Activated T-cell treated with anti-CD3 and anti-CD28 coated beads, Interleukin-2, amount 50 U/mL, for 4 hours (primary cell): ENCODE measurements around the gene DYRK2. TPM values are rescaled to one million over a fixed set of nuclear protein-coding genes. Genes with fewer than 3 reads are reported as not detected.

ENCODE experiments used
- ATAC-seq, 2 donors: fragments of 200-7000 bp; cut with Tn5 transposase; one replicate each; pipeline ENCODE4 v1.10.0; 2021
- DNase-seq: peaks from one replicate; pipeline ENCODE4 v3.0.0-alpha.2; 2020
- H3K27me3 Mint-ChIP-seq: one replicate; pipeline ENCODE4 v1.8.0; 2021; ENCODE audit warnings: low read depth, mixed read lengths
- H3K36me3 Mint-ChIP-seq: one replicate; pipeline ENCODE4 v1.8.0; 2022; ENCODE audit warnings: mixed read lengths; ENCODE audit not compliant: insufficient read depth
- H3K4me1 Mint-ChIP-seq: one replicate; pipeline ENCODE4 v1.8.0; 2021; ENCODE audit warnings: low read depth, mixed read lengths
- H3K4me3 Mint-ChIP-seq: one replicate; pipeline ENCODE4 v1.8.0; 2021; ENCODE audit warnings: mild to moderate bottlenecking, moderate library complexity, mixed read lengths
- H3K9me3 Mint-ChIP-seq: one replicate; pipeline ENCODE4 v1.8.0; 2021; ENCODE audit warnings: mixed read lengths
- total RNA-seq, 3 donors: library from RNA; stranded (reverse); gene quantifications; one replicate each; pipeline ENCODE4 v1.2.1, GENCODE V29; 2021

The DYRK2 gene
- total RNA-seq, 3 donors from 2014 or later, result 37.6 to 46.5 (median 40.3) TPM

DNA sequence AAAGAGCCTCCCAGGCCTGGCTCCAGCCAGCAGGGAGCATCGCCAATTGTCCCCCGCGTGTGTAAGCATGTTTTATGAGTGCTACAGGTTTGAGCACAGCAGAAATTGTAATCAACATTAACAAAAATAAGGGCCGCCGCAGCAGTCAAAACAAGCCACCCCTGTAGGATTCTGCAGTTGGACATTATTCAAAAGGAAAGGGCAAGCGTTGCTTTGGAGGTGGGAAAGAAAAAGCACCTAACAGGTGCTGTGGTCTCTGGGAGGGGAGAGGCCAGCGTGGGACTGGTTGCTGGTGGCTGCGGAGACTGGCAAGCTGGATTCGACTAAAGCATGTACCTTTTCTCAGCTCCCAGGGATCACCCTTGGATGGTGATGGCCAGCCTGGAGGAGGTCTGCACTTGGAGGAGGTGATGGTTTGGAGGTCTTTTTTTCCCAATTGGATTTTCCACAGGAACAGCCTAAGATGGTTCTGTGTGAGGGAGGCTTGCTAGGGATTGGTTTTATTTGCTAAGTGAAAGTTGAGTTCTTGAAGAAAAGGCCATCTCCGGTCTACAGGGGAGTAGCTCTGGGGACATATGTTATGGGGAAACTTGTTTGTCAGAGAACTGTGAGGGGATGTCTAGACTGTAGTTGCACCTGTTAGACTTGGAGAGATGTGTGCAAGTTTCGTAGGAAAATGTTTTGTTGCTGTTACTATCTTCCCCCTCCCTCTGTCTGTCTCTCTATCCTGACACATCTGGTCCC is 2.0 kb downstream of the DYRK2 start:
- no peaks in the 10 kb centered on the region for H3K27me3 Mint-ChIP-seq
- ATAC-seq (peak; percentile 5 to 9), DNase-seq (no peak)
- peak overlapping the region; percentile 97 for H3K4me3 Mint-ChIP-seq
- H3K36me3 Mint-ChIP-seq, result peaks cover 18% of the 10 kb centered on the region
- H3K9me3 Mint-ChIP-seq, result no peaks in the 10 kb centered on the region
- peaks cover 61% of the 10 kb centered on the region for H3K4me1 Mint-ChIP-seq

DNA sequence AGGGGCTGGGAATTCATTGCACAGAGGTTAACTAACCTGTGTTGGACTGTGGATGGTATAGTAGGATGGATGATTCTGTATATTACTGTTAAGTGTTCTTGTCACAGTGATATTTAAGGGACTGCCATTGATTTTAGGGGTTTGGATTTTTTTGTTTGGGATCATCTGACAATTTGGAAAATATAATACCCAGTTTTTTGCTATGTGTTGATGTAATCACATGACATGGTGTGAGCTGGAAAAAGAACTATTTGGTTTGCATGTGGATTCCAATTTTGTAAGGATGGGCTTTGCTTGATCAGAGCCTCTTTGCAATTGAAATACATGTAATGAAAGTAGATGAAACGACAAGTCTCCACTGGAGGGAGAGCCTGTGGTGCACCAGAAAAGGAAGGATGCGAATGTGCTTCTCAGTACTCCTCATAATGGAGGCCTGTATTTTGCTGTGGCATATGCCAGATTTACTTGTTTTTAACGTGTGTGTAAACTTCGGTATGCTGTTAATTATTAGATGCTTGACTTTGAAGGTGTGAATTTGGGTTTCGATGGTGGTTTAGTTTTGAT is 2.7 kb downstream of the DYRK2 start:
- Mint-ChIP-seq H3K9me3 (no peaks in the 10 kb centered on the region), H3K4me3 (peak overlapping the region; percentile 97), H3K36me3 (peaks cover 22% of the 10 kb centered on the region), H3K27me3 (no peaks in the 10 kb centered on the region), H3K4me1 (peaks cover 67% of the 10 kb centered on the region)
- ATAC-seq, result peak in 1 of 2 donors; percentile 13
- DNase-seq, result peak; percentile 16

DNA sequence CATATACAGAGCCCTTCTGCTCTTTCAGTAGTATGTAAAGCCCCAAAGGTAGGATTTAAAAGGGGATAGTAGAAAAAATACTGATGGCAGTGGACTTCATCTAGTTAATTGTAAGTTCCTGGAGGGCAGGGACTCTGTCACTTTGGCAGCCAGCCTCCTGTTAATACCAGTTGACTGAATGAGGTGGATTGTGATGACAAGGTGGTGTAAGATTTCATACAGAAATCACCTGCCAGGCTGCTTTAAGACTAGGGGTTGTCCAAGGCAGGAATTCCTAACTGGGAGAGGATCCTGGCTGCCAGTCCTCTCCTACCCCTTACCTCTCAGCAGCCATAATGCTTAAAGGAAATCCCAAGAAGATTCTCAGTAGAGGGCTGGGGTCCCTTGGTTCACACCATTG is 7.3 kb downstream of the DYRK2 start:
- no peak for DNase-seq
- no peak for ATAC-seq
- H3K9me3 Mint-ChIP-seq, result no peaks in the 10 kb centered on the region
- no peak overlapping the region for H3K4me3 Mint-ChIP-seq
- no peaks in the 10 kb centered on the region for H3K27me3 Mint-ChIP-seq
- peaks cover 50% of the 10 kb centered on the region for H3K36me3 Mint-ChIP-seq
- H3K4me1 Mint-ChIP-seq, result peaks cover 87% of the 10 kb centered on the region

GRCh38 chr12:67656251-67656650 is 7.7 kb downstream of the DYRK2 start:
- Mint-ChIP-seq H3K9me3 (no peaks in the 10 kb centered on the region), H3K4me3 (no peak overlapping the region), H3K27me3 (no peaks in the 10 kb centered on the region), H3K4me1 (peaks cover 86% of the 10 kb centered on the region), H3K36me3 (peaks cover 52% of the 10 kb centered on the region)
- DNase-seq, result no peak
- no peak for ATAC-seq

DNA sequence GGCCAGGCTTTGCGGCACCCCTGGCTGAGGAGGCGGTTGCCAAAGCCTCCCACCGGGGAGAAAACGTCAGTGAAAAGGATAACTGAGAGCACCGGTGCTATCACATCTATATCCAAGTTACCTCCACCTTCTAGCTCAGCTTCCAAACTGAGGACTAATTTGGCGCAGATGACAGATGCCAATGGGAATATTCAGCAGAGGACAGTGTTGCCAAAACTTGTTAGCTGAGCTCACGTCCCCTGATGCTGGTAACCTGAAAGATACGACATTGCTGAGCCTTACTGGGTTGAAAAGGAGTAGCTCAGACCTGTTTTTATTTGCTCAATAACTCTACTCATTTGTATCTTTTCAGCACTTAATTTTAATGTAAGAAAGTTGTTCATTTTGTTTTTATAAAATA is 9.9 kb downstream of the DYRK2 start:
- no peaks in the 10 kb centered on the region for H3K9me3 Mint-ChIP-seq
- H3K27me3 Mint-ChIP-seq, result no peaks in the 10 kb centered on the region
- no peak for ATAC-seq
- no peak overlapping the region for H3K4me3 Mint-ChIP-seq
- no peak for DNase-seq
- peaks cover 59% of the 10 kb centered on the region for H3K36me3 Mint-ChIP-seq
- H3K4me1 Mint-ChIP-seq, result peaks cover 94% of the 10 kb centered on the region

- Mint-ChIP-seq H3K4me3 (no peak overlapping the region), H3K4me1 (peaks cover 94% of the 10 kb centered on the region), H3K9me3 (no peaks in the 10 kb centered on the region), H3K36me3 (peaks cover 52% of the 10 kb centered on the region), H3K27me3 (no peaks in the 10 kb centered on the region)
- no peak for DNase-seq
- no peak for ATAC-seq
Observed at GRCh38 chr12:67659292-67659691, 10.7 kb downstream of the DYRK2 start.

DNA sequence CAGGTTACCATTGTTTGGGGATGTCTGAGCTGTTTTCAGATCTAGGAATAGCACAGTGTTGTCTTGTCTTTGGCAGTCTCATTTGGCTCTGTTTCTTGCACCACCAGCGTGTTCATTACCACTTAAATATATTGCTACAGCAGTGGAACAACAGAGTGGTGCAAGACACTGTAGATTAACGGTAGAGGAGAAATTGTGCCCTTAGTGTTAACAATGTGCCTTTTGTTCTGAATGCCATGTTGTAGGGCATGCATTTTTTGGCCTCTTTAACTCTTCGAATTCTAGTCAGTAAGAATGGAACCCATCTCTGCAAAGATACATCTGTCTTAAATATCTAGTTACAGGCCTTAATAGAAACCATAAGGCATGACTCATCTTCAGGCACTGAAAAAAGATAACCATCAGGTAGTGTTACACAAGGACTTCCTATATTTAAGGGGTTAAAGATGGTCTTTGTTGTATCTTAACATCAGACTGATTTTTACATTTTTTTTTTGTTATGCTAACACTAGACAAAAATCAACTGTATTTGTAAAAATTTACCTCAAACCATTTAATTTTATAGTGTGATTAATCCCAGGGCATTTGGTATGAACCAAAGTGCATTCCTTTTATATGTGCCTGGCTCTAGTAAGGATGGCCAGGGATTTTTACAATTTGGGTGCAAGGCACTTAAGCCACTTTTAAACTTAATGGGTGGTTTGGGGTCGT is 12.9 kb downstream of the DYRK2 start:
- Mint-ChIP-seq H3K4me1 (peaks cover 86% of the 10 kb centered on the region), H3K27me3 (no peaks in the 10 kb centered on the region), H3K4me3 (no peak overlapping the region), H3K9me3 (no peaks in the 10 kb centered on the region), H3K36me3 (peaks cover 39% of the 10 kb centered on the region)
- DNase-seq (no peak), ATAC-seq (peak; percentile 32 to 48)

DNA sequence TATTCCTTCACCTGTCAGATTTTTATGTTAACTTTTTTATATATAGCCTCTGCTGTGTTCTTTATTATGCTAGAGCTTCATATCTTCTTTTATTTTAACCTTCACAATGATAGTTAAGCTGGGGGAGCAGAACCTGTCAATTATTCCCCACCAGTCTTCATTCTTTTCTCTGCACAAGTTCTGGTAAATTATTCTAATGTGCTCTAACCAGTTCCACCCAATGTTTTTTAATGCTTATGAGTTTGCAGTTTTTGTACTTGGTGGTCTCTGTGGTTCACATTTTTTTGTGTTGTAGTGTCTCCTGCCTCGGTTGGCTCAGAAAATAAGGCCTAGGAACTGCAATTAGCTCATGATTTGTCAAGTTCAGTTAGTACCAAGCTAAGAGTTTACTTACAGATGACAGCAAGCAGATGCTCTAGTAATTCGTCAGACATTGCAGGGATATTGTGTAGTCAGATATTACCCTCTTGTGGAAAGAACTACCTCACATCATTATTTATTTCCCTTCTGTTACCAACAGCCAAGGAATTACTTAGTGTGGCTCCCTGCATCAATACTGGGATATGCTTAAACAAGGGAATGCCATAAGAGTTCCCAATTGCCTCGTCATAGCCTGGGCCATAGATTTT is 14.5 kb downstream of the DYRK2 start:
- H3K9me3 Mint-ChIP-seq, result no peaks in the 10 kb centered on the region
- ATAC-seq, result no peak
- no peaks in the 10 kb centered on the region for H3K27me3 Mint-ChIP-seq
- DNase-seq, result no peak
- peaks cover 31% of the 10 kb centered on the region for H3K36me3 Mint-ChIP-seq
- H3K4me3 Mint-ChIP-seq, result no peak overlapping the region
- H3K4me1 Mint-ChIP-seq, result peaks cover 84% of the 10 kb centered on the region

DNA sequence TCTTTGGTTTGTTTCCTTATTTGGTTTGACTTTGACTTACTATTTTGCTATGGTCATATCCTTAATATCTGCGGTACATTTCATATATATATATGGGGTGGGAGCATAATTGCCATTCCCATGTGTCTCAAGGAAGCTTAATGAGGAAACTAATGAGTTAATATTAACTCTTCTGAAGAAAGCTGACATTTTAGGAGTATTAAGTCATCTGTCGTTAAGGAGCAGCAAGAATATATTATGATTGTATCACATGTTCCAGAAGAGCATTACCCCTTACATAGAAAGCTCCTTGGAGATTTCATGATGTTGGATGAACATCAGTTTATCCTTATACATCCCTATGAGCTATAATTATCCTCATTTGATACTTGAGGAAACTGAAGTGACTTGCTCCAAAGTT is 15.6 kb downstream of the DYRK2 start:
- DNase-seq (no peak), ATAC-seq (no peak)
- Mint-ChIP-seq H3K4me3 (no peak overlapping the region), H3K27me3 (no peaks in the 10 kb centered on the region), H3K36me3 (peaks cover 30% of the 10 kb centered on the region), H3K4me1 (peaks cover 80% of the 10 kb centered on the region), H3K9me3 (no peaks in the 10 kb centered on the region)

DNA sequence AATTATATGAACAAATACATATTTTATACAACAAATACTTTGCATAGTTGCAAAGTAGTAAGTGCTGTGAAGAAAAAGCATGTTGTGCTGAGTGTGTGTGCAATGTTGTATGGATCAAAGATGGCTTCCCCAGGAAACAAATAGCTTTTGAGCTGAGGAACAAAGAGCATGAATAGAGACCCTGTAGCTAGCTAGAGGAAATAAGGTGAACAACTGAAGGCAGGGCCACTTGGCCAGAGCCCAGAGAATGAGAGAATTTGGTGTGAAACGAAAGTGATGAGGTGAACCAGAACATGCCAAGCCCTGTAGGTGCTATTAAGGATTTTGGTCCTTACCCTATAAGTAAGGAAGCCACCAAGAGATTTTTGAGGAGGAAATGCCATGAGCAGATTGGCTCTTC is 17.1 kb downstream of the DYRK2 start:
- peaks cover 22% of the 10 kb centered on the region for H3K36me3 Mint-ChIP-seq
- DNase-seq (no peak), ATAC-seq (no peak)
- H3K27me3 Mint-ChIP-seq, result no peaks in the 10 kb centered on the region
- H3K9me3 Mint-ChIP-seq, result no peaks in the 10 kb centered on the region
- peaks cover 77% of the 10 kb centered on the region for H3K4me1 Mint-ChIP-seq
- H3K4me3 Mint-ChIP-seq, result no peak overlapping the region

- H3K27me3 Mint-ChIP-seq, result no peaks in the 10 kb centered on the region
- H3K9me3 Mint-ChIP-seq, result no peaks in the 10 kb centered on the region
- DNase-seq (no peak), ATAC-seq (no peak)
- H3K4me1 Mint-ChIP-seq, result peaks cover 68% of the 10 kb centered on the region
- peaks cover 17% of the 10 kb centered on the region for H3K36me3 Mint-ChIP-seq
- H3K4me3 Mint-ChIP-seq, result no peak overlapping the region
Observed at GRCh38 chr12:67666605-67667004, 18.1 kb downstream of the DYRK2 start.

GRCh38 chr12:67667276-67668073 is 18.9 kb downstream of the DYRK2 start:
- H3K27me3 Mint-ChIP-seq, result no peaks in the 10 kb centered on the region
- ATAC-seq, result no peak
- H3K9me3 Mint-ChIP-seq, result peaks cover 4% of the 10 kb centered on the region
- H3K36me3 Mint-ChIP-seq, result peaks cover 17% of the 10 kb centered on the region
- H3K4me3 Mint-ChIP-seq, result no peak overlapping the region
- no peak for DNase-seq
- peaks cover 60% of the 10 kb centered on the region for H3K4me1 Mint-ChIP-seq

DNA sequence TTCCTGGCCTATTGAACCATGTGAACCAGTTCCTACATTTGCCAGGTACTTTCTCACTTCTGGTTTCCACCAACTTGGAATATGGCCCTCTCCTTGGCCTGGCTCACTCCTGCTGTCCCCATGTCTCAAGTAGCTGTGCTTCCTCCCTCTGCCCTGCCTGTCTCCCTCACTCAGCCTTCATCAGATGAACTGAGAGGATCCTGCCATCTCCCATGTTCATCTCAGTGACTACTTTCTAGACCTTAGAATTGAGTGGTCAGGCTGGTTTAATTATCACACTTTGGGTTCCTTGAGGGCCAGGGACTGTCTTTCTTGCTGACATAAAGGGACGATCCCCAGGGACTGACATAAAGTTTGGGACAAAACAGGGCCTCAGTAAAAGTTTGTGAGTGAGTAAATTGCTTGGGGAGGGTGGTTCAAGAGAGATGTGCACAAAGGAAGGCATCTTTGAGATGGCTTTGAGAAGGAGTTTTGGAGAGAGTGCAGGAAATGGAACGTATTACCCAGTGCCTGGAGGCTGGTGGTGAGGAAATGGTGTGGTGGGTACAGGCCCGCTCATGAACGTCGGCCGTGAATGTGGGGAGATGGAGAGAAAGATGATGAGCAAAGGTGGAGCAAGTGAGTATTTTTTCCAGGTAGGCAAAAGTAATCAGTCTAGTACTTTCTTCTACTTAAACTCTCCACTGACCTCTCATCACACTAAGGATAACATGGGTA is 20.8 kb downstream of the DYRK2 start:
- peaks cover 27% of the 10 kb centered on the region for H3K36me3 Mint-ChIP-seq
- H3K4me1 Mint-ChIP-seq, result peaks cover 41% of the 10 kb centered on the region
- no peaks in the 10 kb centered on the region for H3K27me3 Mint-ChIP-seq
- no peak for ATAC-seq
- H3K9me3 Mint-ChIP-seq, result peaks cover 22% of the 10 kb centered on the region
- DNase-seq, result no peak
- no peak overlapping the region for H3K4me3 Mint-ChIP-seq
